HT1080 (cell line): ENCODE data around the gene IREB2. TPM values are rescaled to one million over a fixed set of nuclear protein-coding genes. Genes with fewer than 3 reads are reported as not detected.

Experiments used
- DNase-seq: peaks from one replicate; pipeline ENCODE4 v3.0.0-alpha.2; 2015; ENCODE audit warnings: low read depth
- total RNA-seq: library from RNA; depleted of rRNA; stranded (reverse); fragments of >200 nt; shearing (Covaris generic); gene quantifications from 2 replicates; pipeline ENCODE4 v1.2.3, GENCODE V29; 2014

The IREB2 gene
- total RNA-seq, 1 experiment from 2014 or later = 14.5 TPM

GRCh38 chr15:78406016-78406585 is 31.9 kb upstream of the IREB2 start:
- DNase-seq = no peak

DNA sequence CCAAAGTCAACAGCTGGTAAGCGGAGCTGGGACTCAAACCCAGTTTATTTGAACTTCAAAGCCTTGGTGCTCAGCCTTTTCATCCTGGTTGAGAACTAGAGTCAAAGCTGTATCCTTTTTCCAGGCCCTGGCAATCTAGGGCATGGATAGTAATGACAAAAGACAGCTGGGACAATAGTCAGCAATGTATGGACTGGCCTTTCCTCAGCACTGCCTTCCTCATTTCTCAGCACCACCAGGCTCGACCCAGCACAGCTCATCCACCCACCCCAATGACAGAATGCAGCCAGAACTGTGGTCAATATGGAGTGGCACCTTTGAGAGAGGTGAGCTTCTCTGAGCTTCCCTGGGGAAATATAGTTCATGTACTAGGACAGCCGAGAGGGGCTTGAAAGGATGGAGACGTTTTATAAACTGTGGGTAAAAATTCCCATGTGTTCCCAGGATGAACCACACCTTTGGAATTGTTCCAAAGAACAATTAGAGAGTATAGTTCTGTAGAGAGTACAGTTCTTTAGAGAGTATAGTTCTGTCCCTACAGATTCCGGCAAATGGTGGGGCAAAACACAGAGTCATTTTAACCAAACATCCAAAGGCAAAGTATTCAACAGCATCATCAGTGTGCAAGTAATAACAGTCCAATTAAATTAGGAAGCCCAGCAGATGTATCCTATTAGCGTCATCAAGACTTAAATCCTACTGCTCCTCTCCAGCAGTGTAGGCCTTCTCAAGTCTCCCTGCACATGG is 30.2 kb upstream of the IREB2 start:
- no peak for DNase-seq

- no peak for DNase-seq
These were observed 29.7 kb upstream of the IREB2 start for GRCh38 chr15:78408355-78408640.

DNA sequence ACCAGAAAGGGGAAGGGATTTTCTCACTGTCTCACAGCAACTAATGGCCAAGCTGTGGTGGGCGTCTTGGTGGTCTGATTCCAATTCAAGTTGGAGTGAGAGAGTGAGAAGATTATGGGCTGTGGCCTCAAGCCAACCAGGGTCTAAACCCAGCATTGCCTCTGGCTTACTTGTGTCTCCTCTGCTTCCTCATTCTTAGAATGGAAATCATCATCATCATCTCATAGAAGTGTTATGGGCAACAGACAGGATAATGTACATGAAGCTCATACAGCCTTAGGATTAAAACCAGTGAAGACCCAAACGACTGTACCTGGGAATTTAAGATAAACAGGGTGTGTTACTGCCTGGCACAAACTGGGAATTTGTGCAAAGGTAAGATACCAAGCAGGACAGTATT is 29.1 kb upstream of the IREB2 start:
- no peak for DNase-seq

GRCh38 chr15:78411061-78411460 is 27.0 kb upstream of the IREB2 start:
- DNase-seq = no peak

GRCh38 chr15:78414621-78415250 is 23.3 kb upstream of the IREB2 start:
- no peak for DNase-seq

DNA sequence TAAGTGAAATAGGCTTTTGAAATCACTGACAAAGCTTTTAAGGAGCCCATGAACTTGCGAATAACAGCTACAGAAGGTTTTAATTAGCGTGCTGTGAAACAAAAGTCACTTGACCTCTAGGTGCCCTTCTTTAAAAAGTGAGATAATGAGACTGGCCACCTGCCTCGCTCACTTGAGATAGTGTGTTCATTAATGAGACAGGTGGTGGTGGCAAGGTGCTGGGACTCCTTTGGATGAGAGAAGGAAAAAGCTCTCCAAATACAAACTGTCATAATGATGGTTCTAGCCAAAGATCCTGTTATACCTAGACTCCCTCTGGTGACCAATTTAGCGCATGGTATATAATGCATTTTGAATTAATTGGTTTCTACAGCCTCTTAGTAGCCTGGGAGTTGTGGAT is 22.7 kb upstream of the IREB2 start:
- DNase-seq = peak; percentile 26

DNA sequence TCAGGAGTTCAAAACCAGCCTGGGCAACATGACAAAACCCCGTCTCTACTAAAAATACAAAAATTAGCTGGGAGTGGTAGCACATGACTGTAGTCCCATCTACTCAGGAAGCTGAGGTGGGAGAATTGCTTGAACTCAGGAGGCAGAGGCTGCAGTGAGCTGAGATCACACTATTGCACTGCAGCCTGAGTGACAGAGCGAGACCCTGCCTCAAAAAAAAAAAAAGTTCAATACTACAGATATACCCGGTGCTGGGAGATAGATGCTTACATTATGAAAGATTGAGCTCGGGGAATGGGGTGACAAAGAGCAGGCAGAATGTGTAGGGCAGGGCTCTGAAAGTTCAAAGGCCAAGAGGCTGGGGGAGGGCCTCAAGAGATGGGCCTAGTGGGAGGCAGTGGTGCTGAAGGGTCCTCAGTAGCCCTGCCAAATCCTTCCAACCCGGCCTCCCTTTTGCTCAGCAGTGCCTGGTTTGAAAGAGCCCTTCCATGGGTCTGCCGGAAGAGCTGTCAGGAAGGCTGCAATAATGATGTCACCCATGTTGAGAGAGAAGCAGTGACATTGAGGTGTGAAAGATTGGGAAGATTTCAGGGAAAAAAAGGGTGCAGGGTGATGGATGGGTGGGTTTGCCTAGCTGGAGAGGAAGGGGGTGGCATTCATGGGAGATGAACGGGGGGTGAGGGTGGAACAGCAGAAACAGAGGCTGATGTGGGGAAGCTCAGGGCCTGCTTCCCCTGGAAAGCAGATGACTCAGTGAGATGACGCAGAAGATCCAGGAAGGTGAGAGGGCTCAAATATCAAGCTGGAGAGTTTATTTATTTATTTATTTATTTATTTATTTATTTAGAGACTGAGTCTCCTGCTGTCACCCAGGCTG is 20.0 kb upstream of the IREB2 start:
- DNase-seq = peak; percentile 34

GRCh38 chr15:78418686-78419085 is 19.3 kb upstream of the IREB2 start:
- no peak for DNase-seq

- DNase-seq = no peak
These were observed 18.6 kb upstream of the IREB2 start for GRCh38 chr15:78419367-78419766.

DNA sequence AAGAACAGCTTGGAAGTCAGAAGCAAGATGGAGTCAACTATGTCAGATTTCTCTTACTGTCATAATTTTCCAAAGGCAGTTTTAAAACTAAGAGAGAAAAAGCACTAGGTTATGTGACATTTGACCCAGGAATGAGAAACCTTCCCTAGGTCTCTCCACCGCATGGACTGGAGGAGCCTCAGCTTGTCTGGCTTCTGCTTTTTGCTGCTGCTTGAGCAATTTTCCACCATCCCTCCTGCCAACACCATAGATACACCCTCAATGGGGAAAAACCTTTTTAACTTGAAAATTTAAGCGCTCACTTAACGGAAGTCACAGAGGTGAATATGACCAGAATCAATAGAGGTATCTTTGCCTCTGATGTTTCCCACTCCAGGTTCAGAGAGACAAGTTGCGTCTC is 17.8 kb upstream of the IREB2 start:
- no peak for DNase-seq

DNA sequence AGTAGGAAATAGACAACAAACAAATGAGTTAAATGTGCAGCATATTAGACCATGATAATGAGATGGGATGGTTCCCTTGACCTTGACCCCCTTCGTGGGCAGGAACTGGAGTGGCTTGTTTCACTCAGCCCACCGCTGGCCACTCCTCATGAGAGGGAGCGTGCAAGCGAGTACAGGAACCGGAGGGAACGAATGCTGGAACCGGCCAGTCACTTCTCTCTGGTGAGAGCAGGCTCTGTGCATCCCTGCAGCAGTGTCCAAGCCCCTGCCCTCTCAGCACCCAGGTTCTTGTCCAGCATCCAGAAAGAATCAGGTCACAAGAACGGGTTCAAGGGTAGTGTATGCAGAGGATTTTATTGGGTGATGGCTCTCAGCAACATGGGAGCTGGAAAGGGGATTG is 17.2 kb upstream of the IREB2 start:
- no peak for DNase-seq

GRCh38 chr15:78421238-78421965 is 16.6 kb upstream of the IREB2 start:
- DNase-seq = no peak

DNA sequence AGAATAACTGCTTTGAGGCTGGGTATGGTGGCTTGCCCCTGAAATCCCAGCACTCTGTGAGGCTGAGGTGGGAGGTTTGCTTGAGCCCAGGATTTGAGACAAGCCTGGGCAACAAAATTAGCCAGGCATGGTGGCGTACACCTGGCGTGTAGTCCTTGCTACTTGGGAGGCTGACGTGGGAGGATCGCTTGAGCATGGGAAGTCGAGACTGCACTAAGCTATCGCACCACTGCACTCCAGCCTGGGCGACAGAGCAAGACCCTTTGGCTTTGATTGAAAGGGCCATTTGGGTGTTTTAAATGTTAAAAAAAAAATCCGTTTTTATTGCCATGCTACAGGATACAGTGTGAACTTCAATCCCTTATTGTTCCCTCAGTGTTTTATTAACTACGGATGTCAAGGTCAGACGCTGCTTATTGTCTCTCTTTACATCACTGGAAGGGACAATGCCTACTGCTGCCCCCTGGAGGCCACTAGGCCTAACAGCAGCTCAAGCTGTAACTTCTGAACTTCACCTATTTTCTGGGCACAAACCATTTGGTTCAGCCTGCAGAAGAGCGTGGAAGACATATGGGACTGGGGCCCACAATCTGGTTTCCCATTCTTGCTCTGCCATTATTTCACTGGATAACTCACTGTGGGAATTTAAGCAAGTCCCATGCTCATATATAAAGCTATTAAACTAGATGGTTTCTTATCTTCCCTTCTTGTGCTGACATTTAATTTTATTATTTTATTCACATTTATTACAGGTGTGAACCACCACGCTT is 15.3 kb upstream of the IREB2 start:
- DNase-seq = peak; percentile 55

DNA sequence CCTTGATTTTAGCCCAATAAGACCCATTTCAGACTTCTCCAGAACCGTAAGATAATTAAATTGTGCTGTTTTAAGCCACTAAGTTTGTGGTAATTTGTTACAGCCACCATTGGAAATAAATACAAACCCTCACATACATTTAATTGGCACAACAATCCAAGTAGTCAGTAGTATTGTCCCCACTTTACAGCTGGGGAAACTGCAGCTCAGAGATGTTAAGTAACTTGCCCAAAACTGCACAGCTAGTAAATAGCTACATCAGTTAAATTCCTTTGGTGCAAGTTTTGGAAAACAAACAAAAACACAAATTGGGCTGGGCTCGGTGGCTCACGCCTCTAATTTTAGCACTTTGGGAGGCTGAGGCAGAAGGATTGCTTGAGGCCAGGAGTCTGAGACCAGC is 13.3 kb upstream of the IREB2 start:
- DNase-seq = no peak

DNA sequence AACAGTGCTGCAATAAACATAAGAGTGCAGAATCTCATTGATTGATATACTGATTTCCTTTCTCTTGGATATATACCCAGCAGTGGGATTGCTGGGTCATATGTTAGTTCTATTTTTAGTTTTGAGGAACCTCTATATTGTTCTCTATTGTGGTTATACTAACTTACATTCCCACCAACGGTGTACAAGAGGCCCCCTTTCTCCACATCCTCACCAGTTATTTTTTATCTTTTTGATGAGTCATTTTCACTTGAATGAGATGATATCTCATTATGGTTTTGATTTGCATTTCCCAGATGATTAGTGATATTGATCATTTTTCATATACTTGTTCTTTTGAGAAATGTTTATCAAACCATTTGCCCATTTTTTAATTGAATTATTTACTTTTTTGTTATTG is 12.4 kb upstream of the IREB2 start:
- DNase-seq = no peak

DNA sequence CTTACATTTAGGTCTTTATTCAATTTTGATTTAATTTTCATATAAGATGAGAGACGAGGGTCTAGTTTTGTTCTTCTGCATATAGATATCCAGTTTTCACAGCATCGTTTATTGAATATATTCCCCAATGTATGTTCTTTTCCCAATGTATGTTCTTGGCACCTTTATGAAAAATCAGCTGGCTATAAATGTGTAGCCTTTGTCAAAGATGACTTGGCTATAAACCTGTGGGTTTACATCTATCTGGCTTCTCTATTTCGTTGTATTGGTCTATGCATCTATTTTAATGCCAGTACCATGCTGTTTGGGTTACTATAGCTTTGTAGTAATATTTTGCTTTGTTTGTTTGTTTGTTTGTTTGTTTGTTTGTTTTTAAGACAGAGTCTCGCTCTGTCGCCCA is 11.7 kb upstream of the IREB2 start:
- DNase-seq = no peak

- DNase-seq = peak; percentile 17
These were observed 10.1 kb upstream of the IREB2 start for GRCh38 chr15:78427953-78428352.

- DNase-seq = no peak
These were observed 8.5 kb upstream of the IREB2 start for GRCh38 chr15:78429477-78429876.

DNA sequence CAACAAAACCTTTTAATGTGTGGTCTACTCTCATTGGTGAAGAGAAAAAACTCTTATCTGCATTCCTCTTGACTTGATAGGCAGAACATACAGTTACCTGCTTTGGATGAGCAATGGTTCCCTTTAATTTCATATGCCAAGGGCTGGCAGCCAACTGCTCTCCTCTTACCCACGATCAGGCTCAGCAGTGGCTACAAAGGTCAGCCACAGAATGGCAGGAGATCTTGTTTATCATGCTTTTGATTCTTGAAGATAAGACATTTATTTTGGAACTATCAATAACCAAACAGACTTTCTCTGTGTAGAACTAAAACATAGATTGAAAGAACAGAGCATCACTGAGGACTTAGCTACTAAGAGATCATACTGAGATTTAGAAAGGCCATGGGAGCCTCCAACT is 6.1 kb upstream of the IREB2 start:
- DNase-seq = no peak

GRCh38 chr15:78432664-78433063 is 5.4 kb upstream of the IREB2 start:
- DNase-seq = no peak
